A673 (cell line): ENCODE results near the gene RHOBTB3.

ENCODE experiments used
- EZH2 ChIP-seq: fragments of 200-600 bp; sonication (generic); IDR thresholded peaks from 2 replicates; pipeline ENCODE4 v1.6.1; 2017; ENCODE audit warnings: borderline replicate concordance, low read depth, mild to moderate bottlenecking, mixed read lengths, antibody characterized with exemption, low read length; ENCODE audit not compliant: poor library complexity, severe bottlenecking
- TF ChIP-seq, protein P1 (sequence below): fragments of 300-800, 200-600 bp; sonication (generic); conservative IDR thresholded peaks from 2 replicates; pipeline ENCODE4 v1.5.1; 2017; ENCODE audit warnings: low read depth, mild to moderate bottlenecking, antibody characterized with exemption, low read length, moderate library complexity, mixed read lengths

DNA sequence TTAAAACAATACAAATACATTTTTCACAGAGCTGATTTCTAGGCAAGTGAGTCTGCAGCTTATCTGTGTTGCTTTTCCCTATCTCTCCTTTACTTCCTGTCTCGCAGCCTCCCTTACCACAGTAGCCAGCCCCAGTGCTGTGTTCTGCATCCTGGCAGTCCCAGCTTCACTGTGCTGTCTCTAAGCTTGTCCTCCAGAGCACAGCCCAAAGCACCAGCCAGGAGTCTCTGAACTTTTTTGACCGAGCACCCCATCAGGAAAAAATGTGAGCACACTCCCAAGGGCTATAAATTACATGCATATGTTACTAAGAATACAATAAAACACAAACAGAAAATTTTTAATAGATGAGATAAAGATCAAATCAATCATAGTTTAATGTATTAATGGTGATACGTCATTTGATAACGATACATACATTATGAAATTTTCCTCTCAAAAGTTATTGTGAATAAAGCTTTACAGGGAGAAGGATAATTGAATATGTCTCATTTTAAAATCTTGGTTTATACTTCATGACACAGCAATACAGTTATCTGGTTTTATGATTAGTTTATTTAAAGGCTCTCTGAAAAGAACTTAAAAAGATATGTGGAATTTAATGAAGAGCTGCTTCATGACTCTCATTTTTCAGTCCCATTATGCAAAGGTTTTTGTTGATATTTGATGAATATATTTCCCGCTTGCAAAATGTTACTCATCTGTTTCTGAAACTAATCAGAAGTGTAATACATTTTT lies 7.3 kb upstream of the RHOBTB3 start:
- TF ChIP-seq, protein P1, sequence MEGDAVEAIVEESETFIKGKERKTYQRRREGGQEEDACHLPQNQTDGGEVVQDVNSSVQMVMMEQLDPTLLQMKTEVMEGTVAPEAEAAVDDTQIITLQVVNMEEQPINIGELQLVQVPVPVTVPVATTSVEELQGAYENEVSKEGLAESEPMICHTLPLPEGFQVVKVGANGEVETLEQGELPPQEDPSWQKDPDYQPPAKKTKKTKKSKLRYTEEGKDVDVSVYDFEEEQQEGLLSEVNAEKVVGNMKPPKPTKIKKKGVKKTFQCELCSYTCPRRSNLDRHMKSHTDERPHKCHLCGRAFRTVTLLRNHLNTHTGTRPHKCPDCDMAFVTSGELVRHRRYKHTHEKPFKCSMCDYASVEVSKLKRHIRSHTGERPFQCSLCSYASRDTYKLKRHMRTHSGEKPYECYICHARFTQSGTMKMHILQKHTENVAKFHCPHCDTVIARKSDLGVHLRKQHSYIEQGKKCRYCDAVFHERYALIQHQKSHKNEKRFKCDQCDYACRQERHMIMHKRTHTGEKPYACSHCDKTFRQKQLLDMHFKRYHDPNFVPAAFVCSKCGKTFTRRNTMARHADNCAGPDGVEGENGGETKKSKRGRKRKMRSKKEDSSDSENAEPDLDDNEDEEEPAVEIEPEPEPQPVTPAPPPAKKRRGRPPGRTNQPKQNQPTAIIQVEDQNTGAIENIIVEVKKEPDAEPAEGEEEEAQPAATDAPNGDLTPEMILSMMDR = no peak
- no peak for TF ChIP-seq EZH2
